Fibroblast of pulmonary artery (primary cell): ENCODE data around the gene DNMT3L.

Source experiments
- DNase-seq: peaks from one replicate; pipeline ENCODE4 v3.0.0-alpha.2; 2010; ENCODE audit warnings: low read depth
- H3K4me3 ChIP-seq: replicated peaks from 2 replicates; pipeline ENCODE4 v1.5.1; 2011; ENCODE audit warnings: low read depth, mild to moderate bottlenecking, control low read depth, low read length, moderate library complexity
- CTCF ChIP-seq: IDR thresholded peaks from 2 replicates; pipeline ENCODE4 v1.5.1; 2011; ENCODE audit warnings: mild to moderate bottlenecking, control low read depth, low read length, inconsistent platforms; ENCODE audit errors: missing control alignments

The DNMT3L gene

GRCh38 chr21:44263221-44263760 is 1.6 kb upstream of the DNMT3L start:
- no peak for DNase-seq
- no peak overlapping the region for H3K4me3 ChIP-seq
- TF ChIP-seq CTCF = no peak

DNA sequence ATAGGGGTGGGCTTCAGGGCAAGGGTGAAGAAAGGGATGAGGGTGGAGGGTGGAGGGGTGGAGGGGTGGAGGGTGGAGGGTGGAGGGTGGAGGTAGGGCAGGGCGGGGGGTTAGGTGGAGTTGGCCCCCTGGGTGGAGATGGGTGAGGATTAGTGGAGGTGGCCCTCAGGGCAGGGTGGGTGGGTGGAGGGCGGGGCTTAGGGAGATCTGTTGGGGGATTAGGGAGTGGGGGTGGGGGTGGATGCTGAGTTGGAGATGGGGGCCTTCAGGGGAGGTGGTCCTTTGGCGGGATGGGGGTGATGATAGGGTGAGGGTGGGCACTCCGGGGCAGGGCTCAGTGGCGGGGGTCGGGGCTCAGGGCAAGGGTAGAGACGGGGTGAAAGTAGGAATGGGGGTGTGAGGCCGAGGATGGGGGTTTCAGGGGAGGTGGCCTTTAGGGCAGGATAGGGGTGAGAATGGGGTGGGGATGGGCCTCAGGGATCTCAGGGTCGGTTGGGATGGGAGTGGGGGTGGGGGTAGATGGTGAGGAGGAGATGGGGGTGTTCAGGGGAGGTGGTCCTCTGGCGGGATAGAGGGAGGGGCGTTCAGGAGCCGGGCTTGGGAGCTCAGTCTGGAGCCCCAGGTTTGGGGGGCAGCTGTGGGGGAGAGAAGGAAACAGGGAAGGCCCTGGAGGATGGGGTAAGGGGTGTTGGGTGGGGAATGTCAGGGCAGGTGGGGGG is 800 bp upstream of the DNMT3L start:
- no peak overlapping the region for H3K4me3 ChIP-seq
- no peak for DNase-seq
- no peak for TF ChIP-seq CTCF

DNA sequence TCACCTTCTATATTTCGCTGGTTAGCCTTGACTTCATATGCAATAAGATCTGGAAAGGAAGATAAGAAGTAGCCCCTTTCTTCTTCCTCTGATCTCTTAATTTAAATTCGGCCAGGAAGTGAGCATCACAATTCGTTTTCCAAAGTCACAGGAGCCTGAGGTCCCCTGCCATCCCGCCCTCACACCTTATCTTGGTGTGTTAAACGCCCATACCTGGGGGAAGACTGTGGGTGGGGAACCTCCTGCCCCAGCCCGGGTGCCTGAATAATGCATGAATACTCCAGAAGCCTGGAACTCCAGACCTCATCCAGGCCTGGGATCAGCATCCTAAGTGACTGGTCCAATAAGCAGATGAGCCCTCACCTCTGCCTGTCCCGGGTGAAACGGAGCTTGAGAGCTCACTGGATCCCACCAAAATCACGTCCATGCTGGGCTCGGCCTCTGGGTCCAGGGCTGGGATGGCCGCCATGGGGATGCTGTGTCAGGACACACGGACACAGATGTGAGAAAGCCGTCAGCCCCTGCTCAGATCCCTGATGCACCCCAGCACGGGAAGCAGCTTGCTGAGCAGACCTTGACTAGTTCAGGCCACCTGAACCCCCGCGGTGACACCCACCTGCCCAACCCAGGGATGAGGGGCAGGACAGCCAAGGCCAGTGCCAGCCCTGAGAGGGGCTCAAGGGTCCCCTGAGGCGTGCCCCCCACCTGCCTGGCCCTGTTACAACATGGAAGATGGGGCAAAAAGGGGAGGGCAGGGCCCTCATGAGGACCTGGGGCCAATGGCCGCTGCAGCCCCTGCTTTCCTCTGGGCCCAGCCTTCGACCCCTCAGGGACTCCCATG is 686 bp downstream of the DNMT3L start:
- no peak for TF ChIP-seq CTCF
- no peak overlapping the region for H3K4me3 ChIP-seq
- DNase-seq = no peak

DNA sequence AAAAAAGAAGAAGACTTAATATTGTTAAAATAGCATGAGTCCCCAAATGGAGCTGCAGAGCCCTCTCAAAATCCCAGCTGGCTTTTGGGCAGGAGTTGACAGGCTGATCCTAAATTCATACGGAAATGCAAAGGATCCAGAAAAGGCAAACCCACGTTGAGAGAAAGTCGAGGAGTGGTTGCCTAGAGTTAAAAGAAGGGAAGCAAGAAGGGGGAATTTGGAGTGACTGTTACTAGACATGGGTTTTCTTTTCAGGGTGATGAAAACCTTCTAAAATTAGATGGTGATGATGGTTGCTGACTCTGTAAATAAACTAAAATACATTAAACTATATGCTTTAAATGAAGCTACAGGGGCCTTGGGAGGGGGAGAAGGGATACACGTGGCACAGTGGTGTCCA is 1.6 kb downstream of the DNMT3L start:
- TF ChIP-seq CTCF = no peak
- DNase-seq = no peak
- no peak overlapping the region for H3K4me3 ChIP-seq

DNA sequence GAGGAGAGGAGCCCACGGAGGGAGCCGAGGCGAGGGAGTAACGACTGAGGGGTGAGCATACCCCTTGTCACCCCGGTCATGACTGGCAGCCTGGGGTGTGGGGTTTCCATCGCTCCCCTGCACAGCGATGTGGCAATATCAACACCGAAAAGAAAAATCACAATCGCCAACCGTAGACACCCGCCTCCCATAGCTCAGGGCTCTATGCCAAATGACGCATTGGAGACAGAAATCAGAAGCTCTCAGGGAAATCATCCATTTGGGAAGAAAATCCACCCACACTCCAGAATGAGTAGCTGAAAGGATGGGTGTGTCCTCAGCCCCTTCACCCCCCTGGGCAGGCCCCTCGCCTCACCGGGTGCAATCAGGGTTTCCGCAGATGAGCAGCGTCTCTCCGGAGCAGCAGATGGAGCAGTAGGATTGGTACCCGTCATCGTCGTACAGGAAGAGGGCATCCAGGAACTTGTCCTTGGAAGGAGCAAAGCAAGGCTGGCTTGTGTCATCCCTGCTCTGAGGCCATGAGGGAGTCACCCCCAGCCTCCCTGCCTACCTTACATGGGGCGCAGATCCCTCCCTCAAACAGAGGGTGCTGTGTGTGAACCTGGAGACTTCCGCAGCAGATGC is 2.5 kb downstream of the DNMT3L start:
- no peak overlapping the region for H3K4me3 ChIP-seq
- no peak for TF ChIP-seq CTCF
- DNase-seq = peak; percentile 72

DNA sequence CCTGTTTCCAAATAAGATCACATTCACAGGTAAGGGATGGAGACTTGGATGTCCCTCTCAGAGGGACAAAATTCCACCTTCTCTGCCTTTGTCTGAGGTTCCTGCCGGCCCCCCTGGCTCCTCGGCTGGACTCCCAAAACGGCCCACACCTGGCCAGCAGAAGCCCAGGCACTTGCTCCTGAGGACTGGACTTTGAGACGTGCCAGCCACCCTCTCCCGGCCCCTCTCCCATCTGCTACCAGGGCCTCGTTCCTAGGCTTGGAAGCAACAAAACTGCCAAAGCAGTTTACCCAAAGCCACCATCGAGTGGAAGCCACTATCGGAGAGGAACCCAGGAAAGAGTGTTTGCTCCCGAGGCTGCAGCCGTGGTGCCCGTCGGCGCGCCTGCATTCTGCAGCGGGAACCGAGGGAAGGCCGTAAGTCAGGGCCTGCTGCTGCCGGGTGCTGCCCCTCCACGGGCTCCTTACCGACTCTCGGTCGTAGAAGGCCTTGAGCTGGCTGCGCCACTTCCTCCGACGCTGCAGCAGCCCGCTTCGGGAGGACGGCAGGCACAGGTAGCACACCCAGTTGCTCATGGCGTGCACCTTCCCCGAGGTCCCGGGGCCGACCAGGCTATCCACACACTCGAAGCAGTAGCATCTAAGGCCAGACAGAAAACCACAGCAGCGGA is 3.5 kb downstream of the DNMT3L start:
- no peak for DNase-seq
- no peak overlapping the region for H3K4me3 ChIP-seq
- no peak for TF ChIP-seq CTCF
